ENCODE data around the gene TMCO5A.

TMCO5A gene

DNA sequence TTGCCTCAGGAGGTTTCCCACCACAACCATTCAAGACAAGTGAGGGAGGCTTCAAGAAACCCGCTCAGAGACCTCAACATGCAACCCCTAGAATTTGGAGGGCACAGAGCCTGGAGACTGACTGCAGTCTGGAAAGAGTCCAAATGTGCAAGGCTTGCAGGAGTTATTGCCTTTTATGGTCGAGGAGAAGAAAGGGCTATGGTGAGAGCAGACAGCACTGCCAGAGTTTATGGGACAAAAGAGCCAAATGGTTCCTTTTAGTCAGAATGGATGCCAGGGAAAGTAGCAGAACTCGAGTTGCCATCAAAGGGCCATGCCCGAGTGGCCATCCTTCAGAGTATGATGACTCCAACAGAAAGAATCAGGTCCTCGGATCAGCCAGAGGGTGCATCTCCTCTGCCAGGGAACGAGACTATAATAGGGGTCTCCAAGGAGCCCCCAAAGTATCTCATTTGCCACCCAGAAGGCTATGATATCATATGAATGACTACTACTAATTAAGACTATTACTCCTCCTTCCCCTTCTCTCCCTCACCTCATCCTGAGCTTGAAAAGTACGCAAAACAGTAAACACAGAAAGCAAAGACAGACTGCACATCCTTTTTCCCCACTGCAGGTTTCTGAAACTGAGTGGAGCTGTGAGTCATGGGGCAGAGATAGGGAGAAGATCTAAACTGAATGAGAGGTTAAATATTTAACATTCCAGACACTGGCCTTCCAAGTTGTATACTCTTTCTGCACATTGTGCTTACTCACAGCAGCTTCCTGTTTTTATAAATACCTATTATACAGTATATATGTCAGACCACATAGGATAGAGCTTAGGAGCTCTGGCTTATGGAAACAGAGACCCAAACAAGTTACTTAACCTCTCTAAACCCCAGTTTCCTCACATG, 33.9 kb upstream of the TMCO5A start:
- no peak overlapping the region for H3K27ac ChIP-seq (replicated peaks)
- no peak for DNase-seq (ENCODE audit: low read depth in 1 of 2, low spot score in 1 of 2)
- TF ChIP-seq GABPA (IDR thresholded peaks at IDR 0.05; ENCODE audit: low read depth): no peak
- TF ChIP-seq SPI1 (IDR thresholded peaks at IDR 0.05; ENCODE audit: borderline replicate concordance, low read depth): no peak
- TF ChIP-seq, protein P1, sequence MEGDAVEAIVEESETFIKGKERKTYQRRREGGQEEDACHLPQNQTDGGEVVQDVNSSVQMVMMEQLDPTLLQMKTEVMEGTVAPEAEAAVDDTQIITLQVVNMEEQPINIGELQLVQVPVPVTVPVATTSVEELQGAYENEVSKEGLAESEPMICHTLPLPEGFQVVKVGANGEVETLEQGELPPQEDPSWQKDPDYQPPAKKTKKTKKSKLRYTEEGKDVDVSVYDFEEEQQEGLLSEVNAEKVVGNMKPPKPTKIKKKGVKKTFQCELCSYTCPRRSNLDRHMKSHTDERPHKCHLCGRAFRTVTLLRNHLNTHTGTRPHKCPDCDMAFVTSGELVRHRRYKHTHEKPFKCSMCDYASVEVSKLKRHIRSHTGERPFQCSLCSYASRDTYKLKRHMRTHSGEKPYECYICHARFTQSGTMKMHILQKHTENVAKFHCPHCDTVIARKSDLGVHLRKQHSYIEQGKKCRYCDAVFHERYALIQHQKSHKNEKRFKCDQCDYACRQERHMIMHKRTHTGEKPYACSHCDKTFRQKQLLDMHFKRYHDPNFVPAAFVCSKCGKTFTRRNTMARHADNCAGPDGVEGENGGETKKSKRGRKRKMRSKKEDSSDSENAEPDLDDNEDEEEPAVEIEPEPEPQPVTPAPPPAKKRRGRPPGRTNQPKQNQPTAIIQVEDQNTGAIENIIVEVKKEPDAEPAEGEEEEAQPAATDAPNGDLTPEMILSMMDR (IDR thresholded peaks at IDR 0.05; ENCODE audit: insufficient read depth, low read length): no peak
- no peak for TF ChIP-seq POLR2AphosphoS5 (IDR thresholded peaks at IDR 0.05; ENCODE audit: low read depth)
- TF ChIP-seq, protein P2, sequence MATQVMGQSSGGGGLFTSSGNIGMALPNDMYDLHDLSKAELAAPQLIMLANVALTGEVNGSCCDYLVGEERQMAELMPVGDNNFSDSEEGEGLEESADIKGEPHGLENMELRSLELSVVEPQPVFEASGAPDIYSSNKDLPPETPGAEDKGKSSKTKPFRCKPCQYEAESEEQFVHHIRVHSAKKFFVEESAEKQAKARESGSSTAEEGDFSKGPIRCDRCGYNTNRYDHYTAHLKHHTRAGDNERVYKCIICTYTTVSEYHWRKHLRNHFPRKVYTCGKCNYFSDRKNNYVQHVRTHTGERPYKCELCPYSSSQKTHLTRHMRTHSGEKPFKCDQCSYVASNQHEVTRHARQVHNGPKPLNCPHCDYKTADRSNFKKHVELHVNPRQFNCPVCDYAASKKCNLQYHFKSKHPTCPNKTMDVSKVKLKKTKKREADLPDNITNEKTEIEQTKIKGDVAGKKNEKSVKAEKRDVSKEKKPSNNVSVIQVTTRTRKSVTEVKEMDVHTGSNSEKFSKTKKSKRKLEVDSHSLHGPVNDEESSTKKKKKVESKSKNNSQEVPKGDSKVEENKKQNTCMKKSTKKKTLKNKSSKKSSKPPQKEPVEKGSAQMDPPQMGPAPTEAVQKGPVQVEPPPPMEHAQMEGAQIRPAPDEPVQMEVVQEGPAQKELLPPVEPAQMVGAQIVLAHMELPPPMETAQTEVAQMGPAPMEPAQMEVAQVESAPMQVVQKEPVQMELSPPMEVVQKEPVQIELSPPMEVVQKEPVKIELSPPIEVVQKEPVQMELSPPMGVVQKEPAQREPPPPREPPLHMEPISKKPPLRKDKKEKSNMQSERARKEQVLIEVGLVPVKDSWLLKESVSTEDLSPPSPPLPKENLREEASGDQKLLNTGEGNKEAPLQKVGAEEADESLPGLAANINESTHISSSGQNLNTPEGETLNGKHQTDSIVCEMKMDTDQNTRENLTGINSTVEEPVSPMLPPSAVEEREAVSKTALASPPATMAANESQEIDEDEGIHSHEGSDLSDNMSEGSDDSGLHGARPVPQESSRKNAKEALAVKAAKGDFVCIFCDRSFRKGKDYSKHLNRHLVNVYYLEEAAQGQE (IDR thresholded peaks at IDR 0.05; ENCODE audit: insufficient replicate concordance, low read depth): no peak

GRCh38 chr15:37902126-37902525, 32.3 kb upstream of the TMCO5A start:
- TF ChIP-seq, protein P1 (IDR thresholded peaks at IDR 0.05; ENCODE audit: insufficient read depth, low read length): no peak
- TF ChIP-seq POLR2AphosphoS5 (IDR thresholded peaks at IDR 0.05; ENCODE audit: low read depth) (no peak), GABPA (IDR thresholded peaks at IDR 0.05; ENCODE audit: low read depth) (no peak), SPI1 (IDR thresholded peaks at IDR 0.05; ENCODE audit: borderline replicate concordance, low read depth) (no peak)
- TF ChIP-seq, protein P2 (IDR thresholded peaks at IDR 0.05; ENCODE audit: insufficient replicate concordance, low read depth): no peak
- H3K4me3 ChIP-seq (replicated peaks; ENCODE audit: insufficient read depth, low read length): no peak overlapping the region
- DNase-seq (ENCODE audit: low read depth in 1 of 2, low spot score in 1 of 2): no peak
- H3K27me3 ChIP-seq (ENCODE audit: insufficient read depth, poor library complexity, severe bottlenecking): peaks cover 2% of the 10 kb centered on the region
- H3K27ac ChIP-seq (replicated peaks): no peak overlapping the region

More for the DNA sequence above, 33.9 kb upstream of the TMCO5A start:
- H3K27me3 ChIP-seq (ENCODE audit: insufficient read depth, poor library complexity, severe bottlenecking): peaks cover 2% of the 10 kb centered on the region
- no peak overlapping the region for H3K4me3 ChIP-seq (replicated peaks; ENCODE audit: insufficient read depth, low read length)

- Histone ChIP-seq H3K27me3 (ENCODE audit: insufficient read depth, poor library complexity, severe bottlenecking) (peaks cover 2% of the 10 kb centered on the region), H3K27ac (replicated peaks) (no peak overlapping the region), H3K4me3 (replicated peaks; ENCODE audit: insufficient read depth, low read length) (no peak overlapping the region)
- no peak for DNase-seq (ENCODE audit: low read depth in 1 of 2, low spot score in 1 of 2)
- TF ChIP-seq GABPA (IDR thresholded peaks at IDR 0.05; ENCODE audit: low read depth): no peak
- TF ChIP-seq POLR2AphosphoS5 (IDR thresholded peaks at IDR 0.05; ENCODE audit: low read depth): no peak
- TF ChIP-seq, protein P1 (IDR thresholded peaks at IDR 0.05; ENCODE audit: insufficient read depth, low read length): no peak
- TF ChIP-seq, protein P2 (IDR thresholded peaks at IDR 0.05; ENCODE audit: insufficient replicate concordance, low read depth): no peak
- TF ChIP-seq SPI1 (IDR thresholded peaks at IDR 0.05; ENCODE audit: borderline replicate concordance, low read depth): no peak
These were observed 30.4 kb upstream of the TMCO5A start for GRCh38 chr15:37903919-37904625.
